Omental fat pad (tissue), 4 donors: ENCODE measurements around the gene NBEA. TPM values are rescaled to one million over a fixed set of nuclear protein-coding genes. Genes with fewer than 3 reads are reported as not detected.
"Not testable (repeated sequence)": the region's sequence is repeated elsewhere in the genome, so short reads cannot be mapped to it uniquely, and the experiment has no call there.

ENCODE experiments used
- ATAC-seq: fragments of 150-250 bp; one replicate; pipeline ENCODE4 v1.9.1; 2016; ENCODE audit warnings: mild to moderate bottlenecking, moderate library complexity; ENCODE audit not compliant: low FRiP score
- DNase-seq: peaks from one replicate; pipeline ENCODE4 v3.0.0-alpha.2; 2019; ENCODE audit warnings: low spot score
- CTCF ChIP-seq, 3 donors: fragments of 450-650 bp; IDR thresholded peaks; one replicate each; pipeline ENCODE4 v1.5.1; 2016 to 2017; ENCODE audit warnings: antibody characterized with exemption in 3 of 3, mild to moderate bottlenecking in 3 of 3, moderate library complexity in 2 of 3
- total RNA-seq, 4 donors: library from RNA; depleted of rRNA; stranded (reverse); fragments of >200 nt; gene quantifications; one replicate each; pipeline ENCODE4 v1.1.0, GENCODE V29; 2016

NBEA gene
- total RNA-seq, 4 donors from 2014 or later: 4.3 to 10.7 (median 6.1) TPM

GRCh38 chr13:35664747-35665146 lies 722.7 kb downstream of the NBEA start:
- no peak for TF ChIP-seq CTCF (IDR thresholded peaks at IDR 0.05)
- DNase-seq (no peak), ATAC-seq (no peak)

- no peak for DNase-seq
- no peak for TF ChIP-seq CTCF (IDR thresholded peaks at IDR 0.05)
- no peak for ATAC-seq
Observed at GRCh38 chr13:35669321-35669720, 727.3 kb downstream of the NBEA start.

GRCh38 chr13:35672611-35673010 lies 730.5 kb downstream of the NBEA start:
- no peak for TF ChIP-seq CTCF (IDR thresholded peaks at IDR 0.05)
- ATAC-seq: no peak
- DNase-seq: no peak

- ATAC-seq: no peak
- DNase-seq: no peak
- TF ChIP-seq CTCF (IDR thresholded peaks at IDR 0.05): no peak
Observed at GRCh38 chr13:35675651-35676050, 733.6 kb downstream of the NBEA start.

DNA sequence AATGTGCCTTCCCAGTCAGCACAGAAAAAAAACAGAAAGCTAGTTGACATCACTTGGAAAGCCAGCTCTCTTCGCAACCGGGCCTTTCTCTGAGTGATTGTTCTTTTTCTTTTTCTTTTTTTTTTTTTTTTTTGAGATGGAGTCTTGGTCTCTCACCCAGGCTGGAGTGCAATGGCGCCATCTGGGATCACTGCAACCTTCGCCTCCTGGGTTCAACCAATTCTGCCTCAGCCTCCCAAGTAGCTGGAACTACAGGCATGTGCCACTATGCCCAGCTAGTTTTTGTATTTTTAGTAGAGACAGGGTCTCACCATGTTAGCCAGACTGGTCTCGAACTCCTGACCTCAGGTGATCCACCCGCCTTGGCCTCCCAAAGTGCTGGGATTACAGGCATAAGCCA lies 735.8 kb downstream of the NBEA start:
- not testable (repeated sequence) for ATAC-seq, DNase-seq

DNA sequence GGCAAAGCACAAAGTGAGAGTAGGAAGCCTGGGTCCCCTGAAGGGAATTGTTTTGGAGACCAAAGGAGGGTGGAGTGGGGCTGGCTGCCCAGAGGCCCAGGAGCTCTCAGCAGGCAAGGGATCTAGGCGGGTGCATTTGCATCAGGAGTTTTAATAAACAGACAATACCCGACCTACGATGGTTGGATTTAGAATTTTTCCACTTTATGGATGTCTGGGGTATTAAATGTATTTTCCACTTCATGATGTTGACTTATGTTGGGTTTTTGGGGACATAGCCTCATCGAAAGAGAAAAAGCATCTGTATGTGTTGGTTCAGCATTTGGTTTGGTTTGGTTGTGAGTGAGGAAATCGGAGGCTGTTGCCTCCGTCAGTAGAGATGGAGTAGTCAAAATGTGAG lies 739.6 kb downstream of the NBEA start:
- ATAC-seq (no peak), DNase-seq (no peak)
- TF ChIP-seq CTCF (IDR thresholded peaks at IDR 0.05): no peak

- TF ChIP-seq CTCF (IDR thresholded peaks at IDR 0.05): no peak
- ATAC-seq: no peak
Observed at GRCh38 chr13:35684432-35684831, 742.4 kb downstream of the NBEA start.

DNA sequence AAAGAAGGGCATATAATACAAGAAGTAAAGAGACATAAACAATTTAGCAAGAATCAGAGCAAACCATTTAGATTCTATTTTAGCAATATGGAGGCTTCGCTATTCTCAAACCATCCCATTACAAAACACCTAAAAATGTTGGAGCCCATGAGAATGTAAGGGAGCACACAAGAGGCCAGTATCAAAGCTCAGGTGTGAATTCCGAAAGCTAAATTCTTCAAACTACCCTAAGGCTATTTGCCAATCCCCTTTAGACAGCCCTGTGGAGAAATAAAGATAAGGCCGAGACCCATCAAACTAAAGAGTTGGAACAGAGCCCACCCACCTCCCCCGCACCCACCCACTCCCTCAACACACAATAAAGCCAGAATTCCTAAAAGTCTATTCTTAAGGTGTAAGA lies 745.3 kb downstream of the NBEA start:
- no peak for DNase-seq
- TF ChIP-seq CTCF (IDR thresholded peaks at IDR 0.05): no peak

More at GRCh38 chr13:35684432-35684831, 742.4 kb downstream of the NBEA start:
- DNase-seq: no peak

More for the DNA sequence above, 745.3 kb downstream of the NBEA start:
- no peak for ATAC-seq
